ENCODE data around the gene TIMM10B. TPM values are rescaled to one million over a fixed set of nuclear protein-coding genes. Genes with fewer than 3 reads are reported as not detected.

Gene TIMM10B, protein sequence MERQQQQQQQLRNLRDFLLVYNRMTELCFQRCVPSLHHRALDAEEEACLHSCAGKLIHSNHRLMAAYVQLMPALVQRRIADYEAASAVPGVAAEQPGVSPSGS
- 33.7 and 62.0 TPM in 2 replicates for total RNA-seq
- polyA plus RNA-seq, result 39.0 and 46.2 TPM in 2 replicates

GRCh38 chr11:6481012-6481923 is at the start of gene TIMM10B, which contains the start of gene ARFIP2:
Gene TIMM10B (plus strand): TSS chr11:6481501. CDS start chr11:6481517, 16 bp downstream.
Gene ARFIP2 (minus strand): TSS chr11:6481331. CDS start chr11:6480421, 910 bp downstream.
- Histone ChIP-seq H3K27me3 (no peaks in the 10 kb centered on the region), H3K4me3 (peak within 1 kb of the TSS; percentile 79), H3K27ac (peak within 1 kb of the TSS; percentile 99), H3K9me3 (ENCODE audit: low read depth) (no peaks in the 10 kb centered on the region), H3K36me3 (peaks cover 19% of the 10 kb centered on the region), H3K4me1 (ENCODE audit: low read depth) (peaks cover 8% of the 10 kb centered on the region)
- DNase-seq (ENCODE audit: low read depth in 1 of 2, low spot score in 1 of 2), result peak; percentile 98 to 99
- TF ChIP-seq CTCF (IDR thresholded peaks at IDR 0.05; ENCODE audit: low read depth, low read length), result no peak

GRCh38 chr11:6431861-6432260 is 49.4 kb upstream of the TIMM10B start:
- no peak overlapping the region for H3K27ac ChIP-seq
- H3K9me3 ChIP-seq (ENCODE audit: low read depth), result no peaks in the 10 kb centered on the region
- no peak for TF ChIP-seq CTCF (IDR thresholded peaks at IDR 0.05; ENCODE audit: low read depth, low read length)
- no peaks in the 10 kb centered on the region for H3K4me1 ChIP-seq (ENCODE audit: low read depth)
- H3K36me3 ChIP-seq, result no peaks in the 10 kb centered on the region
- no peaks in the 10 kb centered on the region for H3K27me3 ChIP-seq
- peak in 1 of 2 donors; percentile 64 for DNase-seq (ENCODE audit: low read depth in 1 of 2, low spot score in 1 of 2)
- no peak overlapping the region for H3K4me3 ChIP-seq

GRCh38 chr11:6433998-6434660 is 47.2 kb upstream of the TIMM10B start:
- H3K4me3 ChIP-seq, result no peak overlapping the region
- no peaks in the 10 kb centered on the region for H3K4me1 ChIP-seq (ENCODE audit: low read depth)
- no peak for DNase-seq (ENCODE audit: low read depth in 1 of 2, low spot score in 1 of 2)
- TF ChIP-seq CTCF (IDR thresholded peaks at IDR 0.05; ENCODE audit: low read depth, low read length), result no peak
- H3K9me3 ChIP-seq (ENCODE audit: low read depth), result no peaks in the 10 kb centered on the region
- no peaks in the 10 kb centered on the region for H3K27me3 ChIP-seq
- H3K36me3 ChIP-seq, result no peaks in the 10 kb centered on the region
- H3K27ac ChIP-seq, result no peak overlapping the region

GRCh38 chr11:6437423-6437822 is 43.9 kb upstream of the TIMM10B start:
- DNase-seq (ENCODE audit: low read depth in 1 of 2, low spot score in 1 of 2), result no peak
- no peak overlapping the region for H3K27ac ChIP-seq
- no peaks in the 10 kb centered on the region for H3K27me3 ChIP-seq
- TF ChIP-seq CTCF (IDR thresholded peaks at IDR 0.05; ENCODE audit: low read depth, low read length), result no peak
- H3K4me1 ChIP-seq (ENCODE audit: low read depth), result peaks cover 15% of the 10 kb centered on the region
- no peak overlapping the region for H3K4me3 ChIP-seq
- H3K9me3 ChIP-seq (ENCODE audit: low read depth), result no peaks in the 10 kb centered on the region
- H3K36me3 ChIP-seq, result no peaks in the 10 kb centered on the region

GRCh38 chr11:6437993-6438392 is 43.3 kb upstream of the TIMM10B start:
- Histone ChIP-seq H3K27me3 (no peaks in the 10 kb centered on the region), H3K9me3 (ENCODE audit: low read depth) (no peaks in the 10 kb centered on the region), H3K4me1 (ENCODE audit: low read depth) (peaks cover 15% of the 10 kb centered on the region), H3K27ac (no peak overlapping the region), H3K4me3 (no peak overlapping the region), H3K36me3 (no peaks in the 10 kb centered on the region)
- no peak for TF ChIP-seq CTCF (IDR thresholded peaks at IDR 0.05; ENCODE audit: low read depth, low read length)
- DNase-seq (ENCODE audit: low read depth in 1 of 2, low spot score in 1 of 2), result no peak
